ENCODE data around the gene PARN.

The PARN gene

GRCh38 chr16:14487579-14487978 is 142.5 kb downstream of the PARN start:
- Histone ChIP-seq H3K27ac (no peak overlapping the region), H3K79me2 (ENCODE audit: insufficient read depth, low read depth) (no peaks in the 10 kb centered on the region), H3K4me3 (IDR thresholded peaks at IDR 0.05; ENCODE audit: insufficient read depth, low read depth, low read length) (no peak overlapping the region), H3K4me2 (no peak overlapping the region), H3K9ac (no peak overlapping the region), H2AFZ (ENCODE audit: low read depth) (no peak overlapping the region), H3K27me3 (ENCODE audit: insufficient read depth, low read depth) (no peaks in the 10 kb centered on the region), H4K20me1 (ENCODE audit: insufficient read depth) (no peaks in the 10 kb centered on the region), H3K36me3 (ENCODE audit: insufficient read depth) (no peaks in the 10 kb centered on the region), H3K4me1 (ENCODE audit: low read depth, poor library complexity, severe bottlenecking) (peaks cover 21% of the 10 kb centered on the region)
- TF ChIP-seq CTCF (conservative IDR thresholded peaks at IDR 0.05; ENCODE audit: low read depth, low read length), result no peak

GRCh38 chr16:14486520-14487303 is 143.3 kb downstream of the PARN start:
- Histone ChIP-seq H2AFZ (ENCODE audit: low read depth) (no peak overlapping the region), H4K20me1 (ENCODE audit: insufficient read depth) (no peaks in the 10 kb centered on the region), H3K4me3 (IDR thresholded peaks at IDR 0.05; ENCODE audit: insufficient read depth, low read depth, low read length) (no peak overlapping the region), H3K27ac (no peak overlapping the region), H3K36me3 (ENCODE audit: insufficient read depth) (no peaks in the 10 kb centered on the region), H3K4me2 (no peak overlapping the region), H3K79me2 (ENCODE audit: insufficient read depth, low read depth) (no peaks in the 10 kb centered on the region), H3K9ac (no peak overlapping the region), H3K27me3 (ENCODE audit: insufficient read depth, low read depth) (no peaks in the 10 kb centered on the region), H3K4me1 (ENCODE audit: low read depth, poor library complexity, severe bottlenecking) (peaks cover 16% of the 10 kb centered on the region)
- TF ChIP-seq CTCF (conservative IDR thresholded peaks at IDR 0.05; ENCODE audit: low read depth, low read length), result no peak

GRCh38 chr16:14485811-14486519 is 144.1 kb downstream of the PARN start:
- H3K4me1 ChIP-seq (ENCODE audit: low read depth, poor library complexity, severe bottlenecking), result peaks cover 16% of the 10 kb centered on the region
- H3K9ac ChIP-seq, result no peak overlapping the region
- H4K20me1 ChIP-seq (ENCODE audit: insufficient read depth), result no peaks in the 10 kb centered on the region
- TF ChIP-seq CTCF (conservative IDR thresholded peaks at IDR 0.05; ENCODE audit: low read depth, low read length), result no peak
- no peaks in the 10 kb centered on the region for H3K79me2 ChIP-seq (ENCODE audit: insufficient read depth, low read depth)
- H3K4me3 ChIP-seq (IDR thresholded peaks at IDR 0.05; ENCODE audit: insufficient read depth, low read depth, low read length), result no peak overlapping the region
- H3K4me2 ChIP-seq, result no peak overlapping the region
- no peak overlapping the region for H2AFZ ChIP-seq (ENCODE audit: low read depth)
- H3K27ac ChIP-seq, result no peak overlapping the region
- no peaks in the 10 kb centered on the region for H3K27me3 ChIP-seq (ENCODE audit: insufficient read depth, low read depth)
- no peaks in the 10 kb centered on the region for H3K36me3 ChIP-seq (ENCODE audit: insufficient read depth)

GRCh38 chr16:14485121-14485551 is 144.9 kb downstream of the PARN start:
- no peaks in the 10 kb centered on the region for H4K20me1 ChIP-seq (ENCODE audit: insufficient read depth)
- no peak for TF ChIP-seq CTCF (conservative IDR thresholded peaks at IDR 0.05; ENCODE audit: low read depth, low read length)
- no peaks in the 10 kb centered on the region for H3K79me2 ChIP-seq (ENCODE audit: insufficient read depth, low read depth)
- H2AFZ ChIP-seq (ENCODE audit: low read depth), result no peak overlapping the region
- H3K36me3 ChIP-seq (ENCODE audit: insufficient read depth), result no peaks in the 10 kb centered on the region
- no peak overlapping the region for H3K9ac ChIP-seq
- no peak overlapping the region for H3K4me2 ChIP-seq
- H3K4me3 ChIP-seq (IDR thresholded peaks at IDR 0.05; ENCODE audit: insufficient read depth, low read depth, low read length), result no peak overlapping the region
- no peaks in the 10 kb centered on the region for H3K27me3 ChIP-seq (ENCODE audit: insufficient read depth, low read depth)
- no peak overlapping the region for H3K27ac ChIP-seq
- peaks cover 16% of the 10 kb centered on the region for H3K4me1 ChIP-seq (ENCODE audit: low read depth, poor library complexity, severe bottlenecking)

All from KMS-11 (cell line).